ENCODE data around the gene MTA1. TPM values are rescaled to one million over a fixed set of nuclear protein-coding genes. Genes with fewer than 3 reads are reported as not detected.

Gene MTA1
- total RNA-seq, 1 donor from 2014 or later: 118 TPM

DNA sequence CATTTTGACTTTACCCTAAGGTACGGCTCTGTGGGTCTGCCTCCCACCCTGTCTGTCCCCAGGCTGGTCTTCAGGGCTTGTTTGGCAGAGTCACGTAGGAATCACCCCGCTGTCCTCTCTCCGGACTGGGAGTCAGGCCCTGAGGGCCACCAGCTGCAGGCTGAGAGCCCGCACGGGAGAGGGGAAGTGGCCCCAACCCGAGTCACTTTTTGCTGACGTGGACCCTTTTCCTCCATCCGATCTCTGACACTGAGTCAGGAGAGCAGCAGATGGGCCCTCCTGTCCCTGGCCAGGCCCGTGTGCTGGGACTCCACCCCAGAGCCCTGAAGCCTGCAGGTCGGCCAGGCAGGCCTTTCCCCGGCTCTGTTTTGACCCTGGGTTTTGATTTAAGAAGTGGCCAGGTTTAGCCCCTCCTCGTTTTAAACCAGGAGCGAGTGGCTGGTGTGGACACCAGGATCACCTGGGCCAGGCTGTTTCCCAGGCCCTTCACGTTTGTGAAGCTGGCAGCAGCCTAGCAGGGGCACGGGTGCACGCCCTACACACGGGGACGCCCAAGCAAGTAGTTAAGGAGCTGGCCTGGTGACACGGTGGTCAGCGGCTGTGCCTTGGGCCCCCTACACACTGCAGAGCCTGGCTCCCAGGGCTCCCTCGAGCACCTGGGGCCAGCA lies 33.8 kb upstream of the MTA1 start:
- intact Hi-C loops (cut with DNase I): no loop called here
- Histone ChIP-seq H3K9me3 (no peaks in the 10 kb centered on the region), H3K4me3 (no peak overlapping the region), H3K27ac (no peak overlapping the region), H3K27me3 (no peaks in the 10 kb centered on the region), H3K36me3 (peaks cover 44 to 61% of the 10 kb centered on the region in 2 donors), H3K4me1 (no peaks in the 10 kb centered on the region)
- TF ChIP-seq, protein P1, sequence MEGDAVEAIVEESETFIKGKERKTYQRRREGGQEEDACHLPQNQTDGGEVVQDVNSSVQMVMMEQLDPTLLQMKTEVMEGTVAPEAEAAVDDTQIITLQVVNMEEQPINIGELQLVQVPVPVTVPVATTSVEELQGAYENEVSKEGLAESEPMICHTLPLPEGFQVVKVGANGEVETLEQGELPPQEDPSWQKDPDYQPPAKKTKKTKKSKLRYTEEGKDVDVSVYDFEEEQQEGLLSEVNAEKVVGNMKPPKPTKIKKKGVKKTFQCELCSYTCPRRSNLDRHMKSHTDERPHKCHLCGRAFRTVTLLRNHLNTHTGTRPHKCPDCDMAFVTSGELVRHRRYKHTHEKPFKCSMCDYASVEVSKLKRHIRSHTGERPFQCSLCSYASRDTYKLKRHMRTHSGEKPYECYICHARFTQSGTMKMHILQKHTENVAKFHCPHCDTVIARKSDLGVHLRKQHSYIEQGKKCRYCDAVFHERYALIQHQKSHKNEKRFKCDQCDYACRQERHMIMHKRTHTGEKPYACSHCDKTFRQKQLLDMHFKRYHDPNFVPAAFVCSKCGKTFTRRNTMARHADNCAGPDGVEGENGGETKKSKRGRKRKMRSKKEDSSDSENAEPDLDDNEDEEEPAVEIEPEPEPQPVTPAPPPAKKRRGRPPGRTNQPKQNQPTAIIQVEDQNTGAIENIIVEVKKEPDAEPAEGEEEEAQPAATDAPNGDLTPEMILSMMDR (IDR thresholded peaks at IDR 0.05): no peak
- no peak for DNase-seq (ENCODE audit: low spot score in 2 of 2)

DNA sequence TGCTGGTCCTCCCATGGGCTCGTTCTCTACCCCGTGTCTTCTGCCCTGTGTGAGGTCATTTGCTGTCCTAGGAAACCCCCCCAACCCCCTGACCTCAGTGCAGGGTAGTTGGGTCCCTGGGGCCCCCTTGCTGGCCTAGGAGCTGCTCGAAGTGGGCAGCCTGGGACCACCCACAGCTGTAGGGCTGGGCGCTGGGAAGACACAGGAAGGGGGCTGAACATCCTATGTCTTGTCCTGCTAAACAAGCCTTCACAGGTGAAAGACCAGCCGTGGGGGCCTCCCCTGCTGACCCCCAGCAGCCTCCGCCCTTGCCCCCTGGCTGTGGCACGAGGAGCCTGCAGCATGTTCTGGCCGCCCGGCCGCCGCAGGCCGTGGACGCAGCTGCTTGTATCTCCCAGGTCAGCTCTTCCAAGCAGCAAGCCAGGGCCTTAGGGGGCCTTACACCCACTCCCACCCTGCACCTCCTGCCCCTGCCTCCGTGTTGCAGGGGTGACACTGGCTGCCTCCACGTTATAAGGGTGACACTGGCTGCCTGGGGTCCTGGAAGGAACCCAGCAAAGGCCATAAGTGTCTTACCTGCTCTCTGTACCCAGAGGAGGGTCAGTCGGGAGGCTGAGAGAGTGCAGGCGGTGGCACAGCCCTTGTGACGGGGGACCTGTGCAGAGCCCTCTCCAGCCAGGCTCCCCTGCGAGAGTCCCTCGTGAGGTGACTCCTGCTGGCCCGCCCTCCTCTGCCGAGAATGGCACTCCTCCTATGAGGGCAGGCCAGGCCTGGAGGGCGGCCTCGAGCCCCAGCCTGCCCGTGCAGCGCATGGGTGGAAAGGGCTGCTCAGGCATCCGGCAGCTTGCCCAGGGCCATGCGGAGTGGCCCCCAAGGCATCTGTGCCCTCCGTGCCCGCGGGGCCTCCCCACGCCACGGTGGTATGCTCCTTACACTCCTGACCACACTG lies 32.8 kb upstream of the MTA1 start:
- TF ChIP-seq, protein P1 (IDR thresholded peaks at IDR 0.05): no peak
- no peak overlapping the region for H3K4me3 ChIP-seq
- intact Hi-C loops (cut with DNase I): no loop called here
- no peak overlapping the region for H3K27ac ChIP-seq
- no peak for DNase-seq (ENCODE audit: low spot score in 2 of 2)
- peaks cover 44 to 51% of the 10 kb centered on the region in 2 donors for H3K36me3 ChIP-seq
- no peaks in the 10 kb centered on the region for H3K9me3 ChIP-seq
- H3K4me1 ChIP-seq: no peaks in the 10 kb centered on the region
- H3K27me3 ChIP-seq: no peaks in the 10 kb centered on the region

DNA sequence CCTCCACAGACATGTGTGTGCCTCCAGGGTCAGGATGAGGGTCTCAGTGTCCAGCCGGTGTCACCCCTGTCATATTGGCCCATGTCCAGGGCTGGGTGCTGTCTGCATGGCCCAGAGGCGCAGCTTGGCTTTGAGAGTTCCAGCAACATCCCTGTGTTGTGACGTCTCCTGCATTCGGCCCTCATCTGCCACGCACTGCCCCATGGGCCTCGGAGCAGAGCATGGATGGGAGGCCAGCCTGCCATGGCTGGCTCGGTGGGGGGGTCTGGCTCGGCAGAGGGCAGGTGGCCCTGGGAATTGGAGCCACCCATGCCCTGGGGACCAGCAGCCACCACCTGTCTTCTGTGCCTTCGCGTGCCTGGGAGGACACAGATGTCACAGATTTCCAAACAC lies 32.1 kb upstream of the MTA1 start:
- TF ChIP-seq, protein P1 (IDR thresholded peaks at IDR 0.05): no peak
- Histone ChIP-seq H3K9me3 (no peaks in the 10 kb centered on the region), H3K27me3 (no peaks in the 10 kb centered on the region), H3K4me1 (no peaks in the 10 kb centered on the region), H3K27ac (no peak overlapping the region), H3K36me3 (peaks cover 42 to 45% of the 10 kb centered on the region in 2 donors), H3K4me3 (no peak overlapping the region)
- intact Hi-C loops (cut with DNase I): no loop called here
- no peak for DNase-seq (ENCODE audit: low spot score in 2 of 2)

DNA sequence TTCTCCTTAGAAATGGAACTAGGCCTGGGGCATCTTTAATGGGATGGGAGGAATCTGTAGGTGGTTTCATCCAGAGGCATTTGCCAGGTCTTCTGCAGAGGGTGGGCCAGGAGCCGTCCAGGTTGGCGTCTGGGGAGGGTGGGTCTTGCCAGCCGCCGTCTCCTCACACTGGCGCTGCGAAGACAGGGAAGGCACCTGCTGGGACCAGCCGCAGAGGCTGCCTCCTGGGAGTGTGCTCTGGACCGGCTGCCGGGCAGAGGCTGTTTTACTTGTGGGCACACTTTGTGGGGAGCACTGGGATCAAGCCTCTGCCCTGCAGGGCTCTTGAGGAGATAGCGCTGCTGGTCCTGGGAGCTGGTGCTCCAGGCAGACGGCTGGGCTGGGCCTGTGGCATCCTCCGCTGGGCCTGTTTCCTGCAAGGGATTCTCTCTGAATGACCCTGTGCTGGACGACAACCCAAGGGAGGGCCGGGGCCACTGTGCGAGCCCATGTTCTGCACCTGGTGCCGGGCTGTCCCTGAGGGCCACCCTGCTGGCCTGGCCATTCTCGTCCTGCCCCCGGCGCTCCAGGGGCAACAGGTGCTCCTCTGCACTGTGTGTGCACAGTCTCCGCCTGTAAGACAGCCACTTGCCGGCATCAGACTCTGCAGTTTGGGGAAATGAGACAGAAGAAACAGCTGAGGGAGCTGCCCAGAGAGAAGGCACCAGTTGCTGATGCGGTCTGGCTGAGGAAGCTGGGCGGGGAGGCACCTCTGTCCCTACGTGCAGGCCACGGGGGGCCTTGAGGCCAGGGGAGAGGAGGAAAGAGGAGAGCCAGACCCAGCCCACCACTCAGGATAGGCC lies 31.3 kb upstream of the MTA1 start:
- Histone ChIP-seq H3K9me3 (no peaks in the 10 kb centered on the region), H3K27me3 (no peaks in the 10 kb centered on the region), H3K4me3 (no peak overlapping the region), H3K36me3 (peaks cover 34 to 37% of the 10 kb centered on the region in 2 donors), H3K27ac (no peak overlapping the region), H3K4me1 (no peaks in the 10 kb centered on the region)
- intact Hi-C loops (cut with DNase I): no loop called here
- DNase-seq (ENCODE audit: low spot score in 2 of 2): no peak
- TF ChIP-seq, protein P1 (IDR thresholded peaks at IDR 0.05): no peak

DNA sequence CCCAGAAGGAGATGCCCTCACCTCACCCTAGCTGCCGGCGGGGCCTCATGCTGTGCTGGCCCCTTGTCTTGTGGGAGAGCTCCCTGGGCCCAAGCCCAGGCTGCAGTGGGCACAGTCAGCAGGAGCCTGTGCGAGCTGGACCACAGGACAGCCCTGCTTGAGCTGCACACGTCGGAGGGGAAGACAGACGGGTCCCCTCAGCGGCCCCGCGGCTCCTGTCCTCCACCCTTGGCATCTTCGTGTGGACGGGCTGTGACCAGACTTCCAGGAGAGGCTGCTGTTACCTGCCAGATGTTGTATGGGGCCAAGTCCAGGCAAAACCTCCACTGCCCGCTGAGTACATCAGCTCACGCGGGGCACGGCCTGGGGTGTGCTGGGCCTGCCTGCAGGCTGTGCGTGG lies 30.7 kb upstream of the MTA1 start:
- intact Hi-C loops (cut with DNase I): no loop called here
- Histone ChIP-seq H3K9me3 (no peaks in the 10 kb centered on the region), H3K36me3 (peaks cover 27 to 33% of the 10 kb centered on the region in 2 donors), H3K27me3 (no peaks in the 10 kb centered on the region), H3K4me3 (no peak overlapping the region), H3K27ac (no peak overlapping the region), H3K4me1 (no peaks in the 10 kb centered on the region)
- no peak for DNase-seq (ENCODE audit: low spot score in 2 of 2)
- TF ChIP-seq, protein P1 (IDR thresholded peaks at IDR 0.05): no peak
